Heart right ventricle (tissue), 16 donors: ENCODE results near the gene PHKB. TPM values are rescaled to one million over a fixed set of nuclear protein-coding genes. Genes with fewer than 3 reads are reported as not detected.

Source experiments
- ATAC-seq, 8 donors: fragments of 200-7000 bp; cut with Tn5 transposase; one replicate each; pipeline ENCODE4 v1.9.1; 2020; ENCODE audit warnings: mild to moderate bottlenecking in 8 of 8, moderate library complexity in 8 of 8, moderate number of reproducible peaks in 1 of 8
- DNase-seq, 2 donors: peaks; one replicate each; pipeline ENCODE4 v3.0.0-alpha.2; 2020
- H3K27ac ChIP-seq, 10 donors: fragments of 200-600 bp; sonication (generic) in 2 of 10; one replicate each; pipeline versions ENCODE4 v1.5.0 to v1.8.0; 2020 to 2022; ENCODE audit warnings: mild to moderate bottlenecking in 3 of 10
- H3K27me3 ChIP-seq, 7 donors: fragments of 200-600 bp; one replicate each; pipeline ENCODE4 v1.8.0; 2021 to 2022; ENCODE audit warnings: mild to moderate bottlenecking in 2 of 7
- H3K36me3 ChIP-seq, 9 donors: fragments of 200-600 bp; sonication (generic) in 1 of 9; one replicate each; pipeline versions ENCODE4 v1.5.0 to v1.8.0; 2020 to 2022; ENCODE audit warnings: mild to moderate bottlenecking in 2 of 9
- H3K4me1 ChIP-seq, 9 donors: fragments of 200-600 bp; sonication (generic) in 1 of 9; one replicate each; pipeline versions ENCODE4 v1.5.0 to v1.8.0; 2020 to 2022; ENCODE audit warnings: mild to moderate bottlenecking in 4 of 9
- H3K4me3 ChIP-seq, 10 donors: fragments of 200-600 bp; sonication (generic) in 2 of 10; one replicate each; pipeline versions ENCODE4 v1.5.0 to v1.8.0; 2020 to 2022; ENCODE audit warnings: mild to moderate bottlenecking in 7 of 10, moderate library complexity in 2 of 10
- H3K9me3 ChIP-seq, 11 donors: fragments of 200-600 bp in 10 of 11; sonication (generic) in 2 of 11; one replicate each; pipeline versions ENCODE4 v1.5.0 to v1.8.0; 2013 to 2022; ENCODE audit warnings: mild to moderate bottlenecking in 2 of 11, control low read depth in 1 of 11, moderate library complexity in 1 of 11
- CTCF ChIP-seq, 9 donors: fragments of 200-600 bp; sonication (generic) in 2 of 9; IDR thresholded peaks; one replicate each; pipeline versions ENCODE4 v1.5.0 to v1.8.0; 2021 to 2022; ENCODE audit warnings: antibody characterized with exemption in 9 of 9, mild to moderate bottlenecking in 5 of 9, moderate library complexity in 1 of 9
- WGBS, 2 donors: extraction: QIAGEN DNeasy Blood & Tissue Kit; methylation state at CpG; one replicate each; pipeline ENCODE4 v1.1.7; 2013; ENCODE audit warnings: inconsistent platforms in 1 of 2; 5-methylcytosine and 5-hydroxymethylcytosine counted together
- intact Hi-C, 10 donors: fragments of 100-400 bp; cut with DNase I; formaldehyde crosslinking; loops; one replicate each; pipeline versions ENCODE4 v1.11.1 to v1.14.2; 2022
- polyA plus RNA-seq, 2 donors: library from polyadenylated mRNA; stranded (reverse); fragments of 200-250 nt; gene quantifications; one replicate each; pipeline ENCODE4 v1.2.3, GENCODE V29; 2013
- total RNA-seq, 10 donors: library from RNA; stranded (reverse); fragmentation: NEBNext Ultra II Directional in 3 of 10; extraction: Animal tissue kit (Norgen Biotek cat#: 25700) in 3 of 10; gene quantifications; one replicate each; pipeline versions ENCODE4 v1.2.1 to v1.2.4, GENCODE V29; 2021 to 2023
- donor health status: Arrhythmogenic right ventricular cardiomyopathy.
- donor health status: ischemic (EF 13 %, LVEDD 7.1; RV severe dilation, severe dysfunction).
- donor health status: healthy with polysubstance abuse.
- donor health status: DM: no; HTN: yes; CAD: no.
- donor health status: DM: no; HTN: no; CAD: no.
- donor health status: ischemic (EF 25% LVEDD 6.9; RV normal size, moderate dysfunction).
- donor health status: ischemic (EF 25% LVEDD 5.7; RV mildly dilated, moderate dysfunction).
- donor health status: healthy.
- donor health status: DM: yes; HTN: yes; CAD: no.
- donor health status: Ischemic cardiomyopathy.
- donor health status: ischemic (EF 35%, LVEDD 5.7; RV mildly dilated, moderate dysfunction).
- donor health status: nonischemic (EF 11% LVEDD 7.7; RV severe dilation, severe dysfunction).
- donor health status: DM: yes; HTN: yes; CAD: no.
- donor health status: PGD.
- donor health status: ischemic (EF 29% LVEDD 5.4; RV normal size, mild dysfunction).
- donor health status: nonischemic (EF 23%, LVEDD 6.1; RV moderate dilation, normal function).

Gene PHKB
- total and polyA plus RNA-seq, 12 donors, result 16.9 to 76.6 (median 63.6) TPM

DNA sequence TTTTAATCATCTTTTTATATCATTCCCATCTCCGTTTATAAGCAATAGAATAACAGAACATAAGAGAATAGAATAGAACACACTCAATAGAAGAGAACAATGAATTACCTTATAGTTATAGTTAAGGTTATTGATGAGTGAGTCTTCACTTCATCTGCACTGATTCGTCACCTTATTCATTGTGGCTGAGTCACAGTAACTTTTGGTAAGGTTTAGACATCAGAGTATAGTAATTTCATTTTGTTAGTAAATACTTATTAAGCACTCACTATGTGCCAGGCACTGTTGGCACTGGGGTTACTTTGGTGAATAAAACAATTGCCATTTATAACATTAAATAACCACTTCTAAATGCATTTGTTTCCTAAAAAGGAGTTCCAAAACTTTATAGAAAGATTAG is 22.5 kb downstream of the PHKB start:
- DNase-seq (no peak), ATAC-seq (no peak)
- TF ChIP-seq CTCF (IDR thresholded peaks at IDR 0.05), result no peak
- H3K4me1 ChIP-seq, result peaks cover 0 to 34% (median 12%) of the 10 kb centered on the region in 9 donors
- no peak overlapping the region for H3K4me3 ChIP-seq
- peaks cover 0 to 12% (median 6%) of the 10 kb centered on the region in 11 donors for H3K9me3 ChIP-seq
- H3K36me3 ChIP-seq, result peaks cover 0 to 8% (median 0%) of the 10 kb centered on the region in 9 donors
- intact Hi-C loops, result no loop called here
- H3K27me3 ChIP-seq, result no peaks in the 10 kb centered on the region
- H3K27ac ChIP-seq, result no peak overlapping the region
- WGBS, 2 donors, result 74 to 97% methylated on average over 2 of the region's 2 CpGs

- no peak for TF ChIP-seq CTCF (IDR thresholded peaks at IDR 0.05)
These were observed 25.7 kb downstream of the PHKB start for GRCh38 chr16:47486856-47487255.

GRCh38 chr16:47488051-47488450 is 26.9 kb downstream of the PHKB start:
- ATAC-seq, result no peak
- WGBS, 2 donors, result 81 to 97% methylated on average over 3 of the region's 3 CpGs

More at GRCh38 chr16:47486856-47487255, 25.7 kb downstream of the PHKB start:
- intact Hi-C loops, result no loop called here
- H3K27ac ChIP-seq, result no peak overlapping the region
- H3K4me1 ChIP-seq, result peaks cover 0 to 22% (median 11%) of the 10 kb centered on the region in 9 donors
- H3K36me3 ChIP-seq, result peaks cover 0 to 32% (median 0%) of the 10 kb centered on the region in 9 donors
- no peak for ATAC-seq
- DNase-seq, result no peak
- H3K27me3 ChIP-seq, result no peaks in the 10 kb centered on the region
- H3K9me3 ChIP-seq, result peaks cover 0 to 44% (median 20%) of the 10 kb centered on the region in 11 donors
- no peak overlapping the region for H3K4me3 ChIP-seq

DNA sequence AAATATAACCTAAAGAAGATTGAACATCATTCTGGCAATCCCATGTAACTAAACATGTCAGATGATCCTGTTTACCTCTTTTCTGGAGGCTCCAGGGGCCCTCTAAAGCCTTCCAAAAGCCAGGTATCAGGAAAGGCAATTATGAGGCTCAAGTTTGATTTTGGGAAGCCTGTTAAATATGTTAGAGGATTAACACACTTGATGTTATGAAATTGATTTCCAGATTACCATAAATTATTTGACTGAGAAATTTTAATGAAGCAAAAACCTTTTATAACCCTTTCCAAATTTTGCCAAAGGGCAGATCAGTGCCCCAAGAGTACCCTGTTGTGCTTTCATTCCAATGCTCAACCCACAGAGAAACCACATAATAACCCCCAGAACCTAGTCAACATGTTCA is 29.3 kb downstream of the PHKB start:
- peaks cover 0 to 50% (median 20%) of the 10 kb centered on the region in 11 donors for H3K9me3 ChIP-seq
- H3K36me3 ChIP-seq, result peaks cover 0 to 32% (median 0%) of the 10 kb centered on the region in 9 donors
- no peak for ATAC-seq
- TF ChIP-seq CTCF (IDR thresholded peaks at IDR 0.05), result no peak
- no peak overlapping the region for H3K4me3 ChIP-seq
- no peak for DNase-seq
- no peak overlapping the region for H3K27ac ChIP-seq
- intact Hi-C loops, result no loop called here
- H3K4me1 ChIP-seq, result peaks cover 6 to 42% (median 33%) of the 10 kb centered on the region in 9 donors
- H3K27me3 ChIP-seq, result no peaks in the 10 kb centered on the region

More at GRCh38 chr16:47488051-47488450, 26.9 kb downstream of the PHKB start:
- no peak for DNase-seq
- intact Hi-C loops, result no loop called here
- no peak overlapping the region for H3K27ac ChIP-seq
- H3K9me3 ChIP-seq, result peaks cover 0 to 50% (median 20%) of the 10 kb centered on the region in 11 donors
- no peak overlapping the region for H3K4me3 ChIP-seq
- peaks cover 0 to 32% (median 0%) of the 10 kb centered on the region in 9 donors for H3K36me3 ChIP-seq
- H3K4me1 ChIP-seq, result peaks cover 6 to 31% (median 20%) of the 10 kb centered on the region in 9 donors
- no peaks in the 10 kb centered on the region for H3K27me3 ChIP-seq
- TF ChIP-seq CTCF (IDR thresholded peaks at IDR 0.05), result no peak
